ENCODE data around the gene EIF3K.

DNA sequence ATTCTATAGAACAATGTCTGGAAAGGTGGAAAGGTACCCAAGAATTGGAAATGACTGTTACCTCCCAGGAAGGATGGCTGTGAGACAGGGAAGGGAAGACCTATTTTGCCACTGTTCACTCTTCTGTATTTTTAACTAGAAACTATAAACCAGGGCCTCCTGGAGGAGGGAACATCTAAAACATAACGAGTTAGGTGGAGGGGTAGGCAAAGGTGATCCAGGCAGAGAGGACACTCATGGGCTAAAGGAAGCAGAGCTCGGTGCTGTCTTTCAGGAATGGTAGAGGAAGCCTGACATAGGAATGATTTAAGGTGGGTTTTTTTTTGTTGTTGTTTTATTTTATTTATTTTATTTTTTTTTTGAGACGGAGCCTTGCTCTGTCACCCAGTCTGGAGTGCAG is 5.8 kb downstream of the EIF3K start:
- TF ChIP-seq, protein P1, sequence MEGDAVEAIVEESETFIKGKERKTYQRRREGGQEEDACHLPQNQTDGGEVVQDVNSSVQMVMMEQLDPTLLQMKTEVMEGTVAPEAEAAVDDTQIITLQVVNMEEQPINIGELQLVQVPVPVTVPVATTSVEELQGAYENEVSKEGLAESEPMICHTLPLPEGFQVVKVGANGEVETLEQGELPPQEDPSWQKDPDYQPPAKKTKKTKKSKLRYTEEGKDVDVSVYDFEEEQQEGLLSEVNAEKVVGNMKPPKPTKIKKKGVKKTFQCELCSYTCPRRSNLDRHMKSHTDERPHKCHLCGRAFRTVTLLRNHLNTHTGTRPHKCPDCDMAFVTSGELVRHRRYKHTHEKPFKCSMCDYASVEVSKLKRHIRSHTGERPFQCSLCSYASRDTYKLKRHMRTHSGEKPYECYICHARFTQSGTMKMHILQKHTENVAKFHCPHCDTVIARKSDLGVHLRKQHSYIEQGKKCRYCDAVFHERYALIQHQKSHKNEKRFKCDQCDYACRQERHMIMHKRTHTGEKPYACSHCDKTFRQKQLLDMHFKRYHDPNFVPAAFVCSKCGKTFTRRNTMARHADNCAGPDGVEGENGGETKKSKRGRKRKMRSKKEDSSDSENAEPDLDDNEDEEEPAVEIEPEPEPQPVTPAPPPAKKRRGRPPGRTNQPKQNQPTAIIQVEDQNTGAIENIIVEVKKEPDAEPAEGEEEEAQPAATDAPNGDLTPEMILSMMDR (IDR thresholded peaks at IDR 0.05), result no peak
- TF ChIP-seq EP300 (IDR thresholded peaks at IDR 0.05), result no peak
